GM23248 (cell line): ENCODE measurements around the gene CES3.

ENCODE experiments used
- EZH2 ChIP-seq: fragments of 200-600 bp; sonication (generic); IDR thresholded peaks from 2 replicates; pipeline ENCODE4 v1.6.1; 2018; ENCODE audit warnings: antibody characterized with exemption, mild to moderate bottlenecking; ENCODE audit not compliant: insufficient read depth, poor library complexity, severe bottlenecking
- EZH2phosphoT487 ChIP-seq: fragments of 200-600 bp; sonication (generic); IDR thresholded peaks from 2 replicates; pipeline ENCODE4 v1.6.1; 2018; ENCODE audit warnings: antibody characterized with exemption, moderate library complexity, mild to moderate bottlenecking, low read depth; ENCODE audit not compliant: insufficient read depth

DNA sequence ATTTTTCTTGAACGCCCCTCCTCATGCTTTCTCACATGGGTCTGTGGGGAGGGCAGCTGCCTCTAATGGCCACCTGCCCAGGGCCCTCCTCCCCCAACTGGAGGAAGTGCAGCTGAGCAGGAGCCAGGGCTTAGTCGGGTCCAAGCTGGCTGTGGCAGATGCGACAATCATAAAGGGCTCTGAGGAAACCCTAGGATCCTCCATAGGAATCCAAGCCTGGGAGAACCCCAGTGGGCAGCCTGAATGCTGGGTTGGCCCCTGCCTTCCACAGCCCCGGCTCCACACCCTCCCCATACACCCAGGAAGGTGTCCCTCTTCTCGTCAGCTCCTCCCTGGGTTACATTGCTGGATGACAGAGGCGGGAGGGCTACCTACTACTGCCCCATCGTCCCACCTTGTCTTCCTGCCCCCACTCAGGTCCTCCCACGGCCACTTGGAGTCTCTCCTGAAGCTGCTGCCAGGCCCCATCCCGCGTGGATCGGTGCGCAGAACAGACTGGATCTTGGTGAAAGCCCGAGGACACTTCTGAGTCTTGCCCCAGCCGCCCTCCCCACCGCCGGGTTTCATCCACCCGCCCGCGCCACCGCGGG lies 52.3 kb downstream of the CES3 start:
- TF ChIP-seq EZH2phosphoT487 (no peak), EZH2 (no peak)
